ENCODE results near the gene TBC1D22B. TPM values are rescaled to one million over a fixed set of nuclear protein-coding genes. Genes with fewer than 3 reads are reported as not detected.
A peak's percentile ranks its signal among the peaks of the same experiment; 100 is the strongest.

Gene TBC1D22B
- total and polyA plus RNA-seq, 2 of the 13 experiments (the other 11 are each of a cell fraction or from before 2014, with no cell fraction given), result 9.7 to 12.9 TPM

DNA sequence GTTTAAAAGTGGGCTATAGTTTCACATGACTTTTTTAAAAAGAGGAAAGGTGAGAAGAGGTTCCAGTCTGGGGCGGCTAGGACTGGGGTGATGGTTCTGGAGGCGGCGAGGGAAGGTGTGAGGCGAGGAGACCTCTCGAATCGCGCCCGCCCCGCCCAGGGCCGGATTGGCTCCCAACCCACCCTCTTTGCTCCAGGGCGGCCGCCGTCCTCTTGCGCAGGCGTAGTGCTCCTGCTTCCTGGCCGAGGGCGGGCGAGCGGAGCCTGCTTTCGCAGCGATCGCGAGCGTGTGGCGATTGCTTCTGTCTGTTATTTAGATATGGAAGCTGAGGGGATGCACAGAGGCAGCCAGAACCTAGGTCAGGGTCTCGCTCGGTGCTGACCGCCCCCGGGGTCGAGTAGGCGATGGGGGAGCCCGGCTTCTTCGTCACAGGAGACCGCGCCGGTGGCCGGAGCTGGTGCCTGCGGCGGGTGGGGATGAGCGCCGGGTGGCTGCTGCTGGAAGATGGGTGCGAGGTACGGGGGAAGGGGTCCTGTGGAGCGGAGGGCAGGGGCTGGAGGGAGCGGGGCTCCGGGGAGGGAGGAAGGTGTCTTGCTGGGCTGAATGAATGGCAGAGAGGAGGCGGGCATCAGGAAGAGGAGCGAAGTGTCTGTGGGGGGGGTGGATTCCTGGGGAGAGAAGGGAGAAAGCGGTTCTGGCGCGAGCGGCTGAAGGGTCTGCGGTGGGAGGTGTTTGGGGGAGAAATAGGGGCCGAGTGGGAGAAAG lies 96.4 kb downstream of the TBC1D22B start, which contains the start of gene RNF8 (continued):
- TF ChIP-seq ZNF775 (CRISPR knock-in tag; IDR thresholded peaks at IDR 0.05; ENCODE audit: borderline replicate concordance) (no peak), KMT2B (CRISPR knock-in tag; IDR thresholded peaks at IDR 0.05) (peak; percentile 89), ZFP62 (CRISPR knock-in tag; IDR thresholded peaks at IDR 0.05) (no peak), ZNF614 (CRISPR knock-in tag; IDR thresholded peaks at IDR 0.05; ENCODE audit: borderline replicate concordance) (peak; percentile 51; the same call in 1 of the 2 replicates), ZNF282 (IDR thresholded peaks at IDR 0.05; ENCODE audit: partially characterized antibody) (no peak), ZNF274 (CRISPR knock-in tag; IDR thresholded peaks at IDR 0.05) (no peak; the same call in 1 of the 2 replicates), ZNF354B (CRISPR knock-in tag; IDR thresholded peaks at IDR 0.05) (no peak), ZNF530 (CRISPR knock-in tag; IDR thresholded peaks at IDR 0.05; ENCODE audit: low read depth) (no peak), PRDM10 (CRISPR knock-in tag; IDR thresholded peaks at IDR 0.05; ENCODE audit: low read depth) (peak; percentile 34; the same call in 1 of the 2 replicates), ZNF329 (CRISPR knock-in tag; IDR thresholded peaks at IDR 0.05; ENCODE audit: low read depth) (0 out of 2 replicates have a peak, but pooled peaks have one; percentile 10), ZNF275 (CRISPR knock-in tag; IDR thresholded peaks at IDR 0.05; ENCODE audit: borderline replicate concordance) (peak; percentile 72), AGO1 (IDR thresholded peaks at IDR 0.05; ENCODE audit: low read depth, low read length, poor library complexity, severe bottlenecking) (no peak), SYNCRIP (IDR thresholded peaks at IDR 0.05; ENCODE audit: insufficient read depth, low read depth, low read length) (no peak), SRSF1 (optimal IDR thresholded peaks at IDR 0.05; ENCODE audit: low read depth, low read length) (peak; percentile 67), ZNF572 (CRISPR knock-in tag; IDR thresholded peaks at IDR 0.05) (peak; percentile 96; the same call in 1 of the 2 replicates), JDP2 (CRISPR knock-in tag; IDR thresholded peaks at IDR 0.05; ENCODE audit: borderline replicate concordance) (no peak), ZNF547 (CRISPR knock-in tag; IDR thresholded peaks at IDR 0.05) (peak; percentile 69; the same call in 1 of the 2 replicates), KLF11 (CRISPR knock-in tag; IDR thresholded peaks at IDR 0.05) (no peak), HMGA1 (CRISPR knock-in tag; conservative IDR thresholded peaks at IDR 0.05) (no peak), ZNF260 (CRISPR knock-in tag; IDR thresholded peaks at IDR 0.05; ENCODE audit: borderline replicate concordance, low read depth) (no peak), SRSF9 (IDR thresholded peaks at IDR 0.05; ENCODE audit: borderline replicate concordance, insufficient read depth, low read depth, low read length, poor library complexity, severe bottlenecking) (no peak)
- TF ChIP-seq, protein P1, sequence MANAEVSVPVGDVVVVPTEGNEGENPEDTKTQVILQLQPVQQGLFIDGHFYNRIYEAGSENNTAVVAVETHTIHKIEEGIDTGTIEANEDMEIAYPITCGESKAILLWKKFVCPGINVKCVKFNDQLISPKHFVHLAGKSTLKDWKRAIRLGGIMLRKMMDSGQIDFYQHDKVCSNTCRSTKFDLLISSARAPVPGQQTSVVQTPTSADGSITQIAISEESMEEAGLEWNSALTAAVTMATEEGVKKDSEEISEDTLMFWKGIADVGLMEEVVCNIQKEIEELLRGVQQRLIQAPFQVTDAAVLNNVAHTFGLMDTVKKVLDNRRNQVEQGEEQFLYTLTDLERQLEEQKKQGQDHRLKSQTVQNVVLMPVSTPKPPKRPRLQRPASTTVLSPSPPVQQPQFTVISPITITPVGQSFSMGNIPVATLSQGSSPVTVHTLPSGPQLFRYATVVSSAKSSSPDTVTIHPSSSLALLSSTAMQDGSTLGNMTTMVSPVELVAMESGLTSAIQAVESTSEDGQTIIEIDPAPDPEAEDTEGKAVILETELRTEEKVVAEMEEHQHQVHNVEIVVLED (CRISPR knock-in tag; IDR thresholded peaks at IDR 0.05; ENCODE audit: borderline replicate concordance), result peak; percentile 58; the same call in 1 of the 2 replicates

All from HepG2 (cell line).